Activated CD8-positive, alpha-beta memory T cell treated with anti-CD3 and anti-CD28 coated beads, Interleukin-2, amount 50 U/mL, for 24 hours (primary cell): ENCODE measurements around the gene MYCBP.

ENCODE experiments used
- DNase-seq: peaks from one replicate; pipeline ENCODE4 v3.0.0-alpha.2; 2020; ENCODE audit errors: extremely low read depth

The MYCBP gene

GRCh38 chr1:38820860-38821259 lies 52.3 kb downstream of the MYCBP start:
- no peak for DNase-seq

- no peak for DNase-seq
Observed at GRCh38 chr1:38819516-38819915, 53.6 kb downstream of the MYCBP start.

DNA sequence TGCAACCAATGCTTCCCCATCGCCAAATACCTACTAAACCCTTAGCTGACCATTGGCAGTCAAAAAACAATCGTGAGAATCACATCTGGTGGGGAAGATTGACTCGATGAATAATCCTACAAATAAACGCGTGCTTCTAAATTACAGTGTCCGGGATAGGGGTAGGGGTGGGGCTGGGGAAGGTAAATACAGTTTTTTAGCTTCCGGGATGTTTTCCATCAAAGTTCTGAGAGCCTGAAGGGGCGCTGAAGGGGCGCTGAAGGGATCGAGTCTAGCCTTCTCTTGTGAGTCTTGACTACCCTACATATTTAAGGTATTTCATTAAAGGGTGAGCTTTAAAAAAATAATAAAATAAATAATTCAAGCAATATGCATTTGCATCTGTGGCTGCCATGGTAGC lies 54.1 kb downstream of the MYCBP start:
- no peak for DNase-seq

DNA sequence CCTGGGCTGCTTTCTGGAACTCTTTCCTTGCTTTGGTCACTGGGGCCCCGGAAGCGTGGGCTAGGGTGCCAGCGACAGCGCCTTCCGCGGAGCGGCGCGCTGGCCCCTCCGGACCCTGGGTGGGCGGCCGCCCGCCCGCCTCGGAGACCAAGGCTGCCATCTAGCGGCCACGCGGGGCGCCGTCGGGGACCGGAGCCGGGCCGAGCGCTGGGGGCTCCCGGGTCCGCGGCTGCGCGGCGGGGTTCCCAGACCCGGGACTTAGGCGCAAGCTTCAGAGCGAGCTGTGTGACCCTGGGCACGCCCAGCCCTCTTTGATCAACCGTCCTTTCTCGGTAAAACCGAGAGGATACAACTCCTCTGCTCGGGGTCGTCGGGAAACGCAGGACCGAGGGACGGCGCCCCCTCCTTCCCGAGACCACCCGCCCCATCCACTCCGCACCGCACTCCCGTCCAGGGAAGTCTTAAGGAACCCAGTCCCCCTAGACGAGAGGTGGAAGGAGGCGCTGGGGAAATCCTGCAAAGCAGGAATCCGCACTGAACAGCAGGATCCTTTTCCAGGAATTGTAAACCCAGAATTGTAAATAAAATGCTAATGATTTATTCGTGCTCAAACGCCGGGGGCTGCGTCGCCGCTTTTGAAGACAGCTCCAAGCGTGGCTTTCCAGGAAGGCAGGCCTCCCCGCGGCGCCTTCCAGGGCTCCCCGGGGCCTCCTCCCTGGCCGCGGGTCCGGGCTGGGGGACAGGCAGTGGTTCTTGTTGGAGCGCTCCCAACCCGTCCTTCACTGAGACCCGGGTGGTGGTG lies 54.8 kb downstream of the MYCBP start:
- no peak for DNase-seq

DNA sequence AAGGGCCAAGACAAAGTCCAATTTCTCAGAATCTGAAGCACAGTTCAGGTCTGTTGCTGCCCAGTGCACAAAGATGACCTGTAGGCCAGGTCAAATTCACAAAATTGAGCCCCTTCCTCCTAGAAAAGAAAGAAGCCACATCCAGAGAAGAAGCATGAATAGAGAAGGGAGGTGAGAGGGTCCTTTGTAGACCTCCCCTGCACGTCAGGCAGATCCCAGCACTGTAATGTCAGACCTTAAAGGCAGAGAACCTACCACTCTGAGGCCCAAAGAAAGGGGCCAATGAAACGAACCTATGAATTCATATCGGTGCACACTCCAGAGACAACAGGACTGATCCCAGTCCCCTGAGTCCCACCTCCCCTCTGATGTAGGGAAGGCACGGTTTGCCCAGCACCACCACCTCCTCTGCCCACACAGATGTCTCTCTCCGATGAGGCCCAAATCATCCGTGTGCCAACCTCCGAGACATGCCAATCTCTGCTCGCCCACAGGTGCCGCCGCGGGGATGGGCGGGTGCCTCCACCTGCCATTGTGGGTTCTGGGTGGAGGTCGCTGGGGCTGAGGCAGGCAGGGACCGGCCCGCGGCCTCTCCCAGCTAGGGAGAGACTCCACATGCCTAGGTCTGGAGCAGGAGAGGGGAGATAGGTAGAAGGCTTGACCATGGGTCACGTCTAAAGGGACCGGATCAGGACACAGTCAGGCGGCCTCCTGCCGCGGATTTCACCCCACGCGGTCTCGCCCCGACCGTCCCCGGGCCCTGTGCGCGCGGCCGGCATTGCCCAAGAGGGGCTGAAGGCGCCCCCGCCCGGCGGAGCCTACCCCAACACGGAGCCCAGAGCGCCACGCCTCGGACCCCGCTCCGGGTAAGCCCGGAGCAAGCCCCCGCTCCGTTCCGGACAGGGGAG lies 55.6 kb downstream of the MYCBP start:
- DNase-seq, result no peak

GRCh38 chr1:38815903-38816627 lies 57.1 kb downstream of the MYCBP start:
- no peak for DNase-seq

DNA sequence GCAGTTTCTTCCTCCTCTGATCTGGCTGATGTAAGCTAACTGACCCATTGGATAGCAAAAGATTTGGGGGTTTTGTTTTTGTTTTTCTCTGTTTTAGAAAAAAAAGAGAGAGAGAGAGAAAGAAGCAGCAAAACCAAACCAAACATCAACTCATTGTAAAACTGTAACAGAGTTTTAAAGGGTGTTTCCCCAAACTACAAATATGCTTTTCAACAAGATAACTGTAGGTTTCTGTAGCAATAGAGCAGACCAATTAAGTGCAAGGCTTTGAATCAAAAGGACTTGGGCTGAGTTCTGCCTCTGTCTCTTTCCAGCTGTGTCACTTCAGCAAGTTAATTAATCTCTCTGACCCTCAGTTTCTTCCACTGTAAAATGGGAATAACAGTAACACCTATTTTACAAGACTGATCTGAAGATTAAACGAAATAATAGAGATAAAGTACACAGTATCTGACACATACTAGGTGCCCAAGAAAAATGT lies 58.1 kb downstream of the MYCBP start:
- DNase-seq, result no peak

- no peak for DNase-seq
Observed at GRCh38 chr1:38814444-38814983, 58.6 kb downstream of the MYCBP start.

DNA sequence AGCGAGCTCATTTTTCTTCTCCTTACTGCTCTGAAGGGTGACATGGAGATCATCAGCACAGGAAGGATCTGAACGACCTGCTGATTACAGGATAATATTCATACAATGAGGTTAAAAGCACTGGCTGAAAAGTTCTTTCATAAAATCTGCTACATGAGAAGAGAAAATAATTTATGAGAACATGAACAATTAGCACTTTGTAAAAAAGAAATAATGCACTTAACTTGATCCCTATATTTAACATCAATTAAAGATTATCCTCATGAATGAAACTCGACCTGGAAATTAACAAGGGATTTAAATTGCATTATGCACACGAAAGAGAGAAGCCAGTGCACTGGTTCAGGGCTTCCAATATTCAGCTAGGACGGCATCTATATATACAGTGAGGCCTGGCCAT lies 60.2 kb downstream of the MYCBP start:
- DNase-seq, result no peak
